OCI-LY7 (cell line): ENCODE results near the gene TBC1D17.

Experiments used
- EZH2phosphoT487 ChIP-seq: fragments of 200-600 bp; sonication (generic); IDR thresholded peaks from 2 replicates; pipeline ENCODE4 v1.6.1; 2018; ENCODE audit warnings: low read depth, borderline replicate concordance, mild to moderate bottlenecking, mixed run types, antibody characterized with exemption, low read length, moderate library complexity, mixed read lengths
- TF ChIP-seq, protein P1 (sequence below): fragments of 200-600 bp; sonication (generic); conservative IDR thresholded peaks from 2 replicates; pipeline ENCODE4 v1.5.1; 2014; ENCODE audit warnings: mild to moderate bottlenecking, antibody characterized with exemption, low read length, moderate library complexity, mixed read lengths

DNA sequence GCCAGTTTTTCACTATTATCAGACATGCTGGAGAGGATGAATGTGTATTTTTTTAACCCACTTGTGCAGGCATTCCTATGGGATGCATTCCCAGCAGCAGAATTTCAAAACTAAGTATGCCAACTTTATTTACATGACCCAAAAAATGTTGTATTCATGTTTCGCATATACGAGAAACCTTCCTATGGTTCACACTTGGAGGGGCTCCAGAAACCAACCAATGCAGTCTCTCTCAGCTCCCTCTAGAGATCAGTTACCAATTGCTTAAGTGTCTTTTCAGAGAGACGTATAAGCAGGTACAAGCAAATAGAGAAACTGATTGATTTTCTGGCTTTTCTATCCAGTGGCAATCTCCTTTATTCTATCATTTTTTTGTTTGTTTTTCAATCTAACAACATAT lies 32.1 kb upstream of the TBC1D17 start:
- TF ChIP-seq, protein P1, sequence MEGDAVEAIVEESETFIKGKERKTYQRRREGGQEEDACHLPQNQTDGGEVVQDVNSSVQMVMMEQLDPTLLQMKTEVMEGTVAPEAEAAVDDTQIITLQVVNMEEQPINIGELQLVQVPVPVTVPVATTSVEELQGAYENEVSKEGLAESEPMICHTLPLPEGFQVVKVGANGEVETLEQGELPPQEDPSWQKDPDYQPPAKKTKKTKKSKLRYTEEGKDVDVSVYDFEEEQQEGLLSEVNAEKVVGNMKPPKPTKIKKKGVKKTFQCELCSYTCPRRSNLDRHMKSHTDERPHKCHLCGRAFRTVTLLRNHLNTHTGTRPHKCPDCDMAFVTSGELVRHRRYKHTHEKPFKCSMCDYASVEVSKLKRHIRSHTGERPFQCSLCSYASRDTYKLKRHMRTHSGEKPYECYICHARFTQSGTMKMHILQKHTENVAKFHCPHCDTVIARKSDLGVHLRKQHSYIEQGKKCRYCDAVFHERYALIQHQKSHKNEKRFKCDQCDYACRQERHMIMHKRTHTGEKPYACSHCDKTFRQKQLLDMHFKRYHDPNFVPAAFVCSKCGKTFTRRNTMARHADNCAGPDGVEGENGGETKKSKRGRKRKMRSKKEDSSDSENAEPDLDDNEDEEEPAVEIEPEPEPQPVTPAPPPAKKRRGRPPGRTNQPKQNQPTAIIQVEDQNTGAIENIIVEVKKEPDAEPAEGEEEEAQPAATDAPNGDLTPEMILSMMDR = peak; percentile 47
- TF ChIP-seq EZH2phosphoT487 = no peak
